GM19468 (cell line): ENCODE results near the gene MED25.

Source experiments
- ATAC-seq: cut with Tn5 transposase; IDR thresholded peaks from one replicate; pipeline ENCODE4 v1.9.1; 2021; ENCODE audit warnings: mild to moderate bottlenecking, moderate library complexity, moderate number of reproducible peaks; ENCODE audit not compliant: unreplicated experiment; ENCODE audit errors: extremely low read depth

The MED25 gene

DNA sequence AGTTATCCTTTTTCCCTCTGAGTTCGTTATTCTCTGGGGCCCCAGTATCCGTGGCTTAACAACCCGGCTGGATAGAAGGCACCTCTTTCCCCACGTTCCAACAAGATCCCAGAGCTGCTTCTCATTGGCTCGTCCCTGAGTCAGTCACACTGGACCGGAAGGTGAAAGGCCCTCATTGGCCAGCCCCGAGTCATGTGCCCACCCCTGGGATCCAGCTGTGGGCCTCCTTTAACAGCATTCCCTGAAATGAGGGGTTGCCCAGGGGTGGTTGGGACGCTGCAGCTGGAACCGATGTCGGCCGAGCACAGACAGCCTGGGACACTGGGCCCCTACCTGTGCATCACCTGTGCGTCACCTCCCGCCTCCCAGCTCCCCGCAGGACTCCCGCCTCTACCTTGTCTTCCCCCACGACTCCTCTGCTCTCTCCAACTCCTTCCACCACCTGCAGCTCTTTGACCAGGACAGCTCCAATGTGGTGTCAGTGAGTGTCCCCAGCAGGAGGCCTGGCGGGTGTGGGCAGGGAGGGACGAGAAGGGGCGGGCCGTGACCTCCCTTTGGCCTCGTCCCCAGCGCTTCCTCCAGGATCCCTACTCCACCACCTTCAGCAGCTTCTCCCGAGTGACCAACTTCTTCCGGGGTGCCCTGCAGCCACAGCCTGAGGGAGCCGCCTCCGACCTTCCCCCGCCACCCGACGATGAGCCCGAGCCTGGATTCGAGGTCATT, 63.7 kb downstream of the MED25 start:
- ATAC-seq: no peak

GRCh38 chr19:49882643-49883042, 64.6 kb downstream of the MED25 start:
- no peak for ATAC-seq

DNA sequence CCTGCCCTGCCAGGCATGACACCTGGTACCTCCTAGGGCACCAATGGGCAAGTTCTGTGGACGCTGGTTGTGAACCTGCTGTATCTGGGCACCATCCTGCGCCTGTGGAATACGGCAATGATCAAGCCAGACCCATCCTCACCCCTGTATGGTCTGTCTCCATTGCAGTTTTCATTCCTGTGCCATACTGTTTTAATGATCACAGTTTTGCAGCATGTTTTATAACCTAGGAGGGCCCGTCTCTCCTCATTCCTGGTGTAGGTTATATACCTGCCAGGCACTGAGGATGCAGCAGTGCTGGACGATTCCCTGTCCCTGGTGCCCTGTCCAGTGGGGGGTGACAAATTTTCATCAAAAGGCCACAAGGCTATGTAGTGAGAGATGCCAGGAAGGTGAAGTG, 65.0 kb downstream of the MED25 start:
- no peak for ATAC-seq

GRCh38 chr19:49884109-49884508, 66.0 kb downstream of the MED25 start:
- no peak for ATAC-seq

DNA sequence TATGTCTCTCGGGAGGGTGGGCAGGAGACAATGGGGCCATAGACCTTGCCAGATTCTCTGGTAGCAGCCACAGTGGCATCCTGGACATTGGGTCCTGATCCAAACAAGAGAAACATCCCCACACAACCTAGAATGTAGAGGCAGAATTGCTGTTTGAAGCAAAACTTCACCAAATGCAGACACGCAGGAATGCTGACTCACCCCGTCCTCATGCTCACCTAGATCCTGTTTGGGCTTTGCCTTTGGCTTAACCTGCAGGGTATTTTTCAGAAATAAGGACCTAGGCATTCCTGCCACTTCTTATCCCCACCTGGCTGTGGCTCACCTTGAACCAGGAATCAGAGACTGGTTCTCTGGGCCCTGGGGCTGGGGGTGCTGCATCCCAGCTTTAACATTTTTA, 66.7 kb downstream of the MED25 start:
- ATAC-seq: no peak
